Heart right ventricle (tissue), 16 donors: ENCODE measurements around the gene GPR146. TPM values are rescaled to one million over a fixed set of nuclear protein-coding genes. Genes with fewer than 3 reads are reported as not detected.

ENCODE experiments used
- ATAC-seq, 8 donors: fragments of 200-7000 bp; cut with Tn5 transposase; one replicate each; pipeline ENCODE4 v1.9.1; 2020; ENCODE audit warnings: mild to moderate bottlenecking in 8 of 8, moderate library complexity in 8 of 8, moderate number of reproducible peaks in 1 of 8
- DNase-seq, 2 donors: peaks; one replicate each; pipeline ENCODE4 v3.0.0-alpha.2; 2020
- H3K27ac ChIP-seq, 10 donors: fragments of 200-600 bp; sonication (generic) in 2 of 10; one replicate each; pipeline versions ENCODE4 v1.5.0 to v1.8.0; 2020 to 2022; ENCODE audit warnings: mild to moderate bottlenecking in 3 of 10
- H3K27me3 ChIP-seq, 7 donors: fragments of 200-600 bp; one replicate each; pipeline ENCODE4 v1.8.0; 2021 to 2022; ENCODE audit warnings: mild to moderate bottlenecking in 2 of 7
- H3K36me3 ChIP-seq, 9 donors: fragments of 200-600 bp; sonication (generic) in 1 of 9; one replicate each; pipeline versions ENCODE4 v1.5.0 to v1.8.0; 2020 to 2022; ENCODE audit warnings: mild to moderate bottlenecking in 2 of 9
- H3K4me1 ChIP-seq, 9 donors: fragments of 200-600 bp; sonication (generic) in 1 of 9; one replicate each; pipeline versions ENCODE4 v1.5.0 to v1.8.0; 2020 to 2022; ENCODE audit warnings: mild to moderate bottlenecking in 4 of 9
- H3K4me3 ChIP-seq, 10 donors: fragments of 200-600 bp; sonication (generic) in 2 of 10; one replicate each; pipeline versions ENCODE4 v1.5.0 to v1.8.0; 2020 to 2022; ENCODE audit warnings: mild to moderate bottlenecking in 7 of 10, moderate library complexity in 2 of 10
- H3K9me3 ChIP-seq, 11 donors: fragments of 200-600 bp in 10 of 11; sonication (generic) in 2 of 11; one replicate each; pipeline versions ENCODE4 v1.5.0 to v1.8.0; 2013 to 2022; ENCODE audit warnings: mild to moderate bottlenecking in 2 of 11, control low read depth in 1 of 11, moderate library complexity in 1 of 11
- CTCF ChIP-seq, 9 donors: fragments of 200-600 bp; sonication (generic) in 2 of 9; IDR thresholded peaks; one replicate each; pipeline versions ENCODE4 v1.5.0 to v1.8.0; 2021 to 2022; ENCODE audit warnings: antibody characterized with exemption in 9 of 9, mild to moderate bottlenecking in 5 of 9, moderate library complexity in 1 of 9
- WGBS, 2 donors: extraction: QIAGEN DNeasy Blood & Tissue Kit; methylation state at CpG; one replicate each; pipeline ENCODE4 v1.1.7; 2013; ENCODE audit warnings: inconsistent platforms in 1 of 2; 5-methylcytosine and 5-hydroxymethylcytosine counted together
- intact Hi-C, 10 donors: fragments of 100-400 bp; cut with DNase I; formaldehyde crosslinking; loops; one replicate each; pipeline versions ENCODE4 v1.11.1 to v1.14.2; 2022
- polyA plus RNA-seq, 2 donors: library from polyadenylated mRNA; stranded (reverse); fragments of 200-250 nt; gene quantifications; one replicate each; pipeline ENCODE4 v1.2.3, GENCODE V29; 2013
- total RNA-seq, 10 donors: library from RNA; stranded (reverse); fragmentation: NEBNext Ultra II Directional in 3 of 10; extraction: Animal tissue kit (Norgen Biotek cat#: 25700) in 3 of 10; gene quantifications; one replicate each; pipeline versions ENCODE4 v1.2.1 to v1.2.4, GENCODE V29; 2021 to 2023
- donor health status: Arrhythmogenic right ventricular cardiomyopathy.
- donor health status: ischemic (EF 13 %, LVEDD 7.1; RV severe dilation, severe dysfunction).
- donor health status: healthy with polysubstance abuse.
- donor health status: DM: no; HTN: yes; CAD: no.
- donor health status: DM: no; HTN: no; CAD: no.
- donor health status: ischemic (EF 25% LVEDD 6.9; RV normal size, moderate dysfunction).
- donor health status: ischemic (EF 25% LVEDD 5.7; RV mildly dilated, moderate dysfunction).
- donor health status: healthy.
- donor health status: DM: yes; HTN: yes; CAD: no.
- donor health status: Ischemic cardiomyopathy.
- donor health status: ischemic (EF 35%, LVEDD 5.7; RV mildly dilated, moderate dysfunction).
- donor health status: nonischemic (EF 11% LVEDD 7.7; RV severe dilation, severe dysfunction).
- donor health status: DM: yes; HTN: yes; CAD: no.
- donor health status: PGD.
- donor health status: ischemic (EF 29% LVEDD 5.4; RV normal size, mild dysfunction).
- donor health status: nonischemic (EF 23%, LVEDD 6.1; RV moderate dilation, normal function).

Gene GPR146
- total and polyA plus RNA-seq, 12 donors = 13.3 to 34.5 (median 22.7) TPM

GRCh38 chr7:1100834-1101562 lies 56.7 kb downstream of the GPR146 start:
- DNase-seq (no peak), ATAC-seq (no peak)
- peaks cover 0 to 29% (median 7%) of the 10 kb centered on the region in 9 donors for H3K4me1 ChIP-seq
- H3K4me3 ChIP-seq = no peak overlapping the region
- H3K36me3 ChIP-seq = peaks cover 0 to 3% (median 0%) of the 10 kb centered on the region in 9 donors
- no peak overlapping the region for H3K27ac ChIP-seq
- TF ChIP-seq CTCF (IDR thresholded peaks at IDR 0.05) = no peak
- H3K9me3 ChIP-seq = no peaks in the 10 kb centered on the region
- WGBS, 2 donors = 75 to 88% methylated on average over 34 of the region's 34 CpGs
- intact Hi-C loops = no loop called here
- H3K27me3 ChIP-seq = no peaks in the 10 kb centered on the region

- no peak for ATAC-seq
- peaks cover 0 to 3% (median 0%) of the 10 kb centered on the region in 9 donors for H3K36me3 ChIP-seq
- TF ChIP-seq CTCF (IDR thresholded peaks at IDR 0.05) = no peak
- peaks cover 0 to 28% (median 3%) of the 10 kb centered on the region in 9 donors for H3K4me1 ChIP-seq
- intact Hi-C loops = no loop called here
- H3K27ac ChIP-seq = no peak overlapping the region
- no peaks in the 10 kb centered on the region for H3K27me3 ChIP-seq
- no peak overlapping the region for H3K4me3 ChIP-seq
- no peaks in the 10 kb centered on the region for H3K9me3 ChIP-seq
- DNase-seq = no peak
- WGBS, 2 donors = 91 to 93% methylated on average over 47 of the region's 47 CpGs
Observed at GRCh38 chr7:1101563-1102431, 57.5 kb downstream of the GPR146 start.

GRCh38 chr7:1103009-1103788 lies 58.9 kb downstream of the GPR146 start:
- DNase-seq (peak in 1 of 2 donors; percentile 9), ATAC-seq (no peak)
- peaks cover 0 to 3% (median 0%) of the 10 kb centered on the region in 9 donors for H3K36me3 ChIP-seq
- no peak for TF ChIP-seq CTCF (IDR thresholded peaks at IDR 0.05)
- H3K27ac ChIP-seq = peak overlapping the region in 5 of 10 donors; percentile 26 to 56 (median 39)
- intact Hi-C loops = no loop called here
- H3K4me3 ChIP-seq = no peak overlapping the region
- no peaks in the 10 kb centered on the region for H3K27me3 ChIP-seq
- no peaks in the 10 kb centered on the region for H3K9me3 ChIP-seq
- 87% methylated on average over 34 of the region's 34 CpGs for WGBS, 2 donors
- H3K4me1 ChIP-seq = peaks cover 0 to 33% (median 3%) of the 10 kb centered on the region in 9 donors
